SK-N-MC (cell line): ENCODE data around the gene KRT80.

ENCODE experiments used
- EZH2 ChIP-seq: fragments of 200-600 bp; sonication (generic); IDR thresholded peaks from one replicate; pipeline ENCODE4 v1.6.1; 2017; ENCODE audit warnings: antibody characterized with exemption
- POLR2AphosphoS5 ChIP-seq: IDR thresholded peaks from 2 replicates; pipeline ENCODE4 v1.6.1; 2012; ENCODE audit warnings: mild to moderate bottlenecking, low read depth, low read length, borderline replicate concordance

DNA sequence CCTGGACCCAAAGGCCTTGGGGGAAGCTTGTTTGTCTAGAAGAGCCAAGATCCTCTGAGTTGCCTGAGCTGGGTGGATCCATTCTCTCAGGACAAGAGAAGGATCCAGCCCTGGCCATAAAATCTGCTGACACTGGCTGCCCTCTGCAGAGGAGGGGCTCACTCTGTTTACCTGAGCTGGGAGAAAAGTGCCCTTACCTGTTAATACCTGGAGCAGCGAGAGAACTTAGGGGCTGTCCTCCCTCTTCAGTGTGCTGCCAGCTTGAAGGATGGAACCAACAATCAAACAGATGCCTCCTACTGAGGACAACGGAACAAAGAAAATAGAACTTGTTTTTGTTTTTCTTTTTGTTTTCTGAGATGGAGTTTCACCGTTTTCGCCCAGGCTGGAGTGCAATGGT lies 33.9 kb upstream of the KRT80 start:
- TF ChIP-seq EZH2 (no peak), POLR2AphosphoS5 (no peak)
